Spinal cord (tissue), 10 donors: Measurements from ENCODE around the gene KCNQ5. TPM values are rescaled to one million over a fixed set of nuclear protein-coding genes. Genes with fewer than 3 reads are reported as not detected.

Source experiments
- DNase-seq, 6 donors: peaks; one replicate each; pipeline versions ENCODE4 v3.0.0 to v3.0.0-alpha.2; 2013 to 2015; ENCODE audit warnings: low spot score in 6 of 6, low read depth in 4 of 6
- H3K27ac ChIP-seq: one replicate; pipeline ENCODE4 v1.5.1; 2013; ENCODE audit warnings: low read depth, low read length, control low read depth
- H3K27me3 ChIP-seq: one replicate; pipeline ENCODE4 v1.6.1; 2013; ENCODE audit warnings: low read length; ENCODE audit not compliant: control insufficient read depth, insufficient read depth
- H3K36me3 ChIP-seq: one replicate; pipeline ENCODE4 v1.6.1; 2013; ENCODE audit warnings: low read length; ENCODE audit not compliant: control insufficient read depth, insufficient read depth
- H3K4me1 ChIP-seq: one replicate; pipeline ENCODE4 v1.6.1; 2013; ENCODE audit warnings: low read length; ENCODE audit not compliant: control insufficient read depth, insufficient read depth
- H3K4me3 ChIP-seq: one replicate; pipeline ENCODE4 v1.5.1; 2013; ENCODE audit warnings: low read depth, low read length, control low read depth
- H3K9me3 ChIP-seq: one replicate; pipeline ENCODE4 v1.6.1; 2013; ENCODE audit warnings: low read length; ENCODE audit not compliant: control insufficient read depth, insufficient read depth
- WGBS: methylation state at CpG from one replicate; pipeline ENCODE4 v1.1.5; 2013; ENCODE audit warnings: missing lambda C conversion rate; ENCODE audit not compliant: insufficient coverage; 5-methylcytosine and 5-hydroxymethylcytosine counted together
- polyA plus RNA-seq, 2 donors: library from polyadenylated mRNA; unstranded; fragments of 120-200 nt; gene quantifications; one replicate each; pipeline ENCODE4 v1.2.1, GENCODE V29; 2013; ENCODE audit not compliant: insufficient read length in 2 of 2
- total RNA-seq, 2 donors: library from RNA; depleted of rRNA in 1 of 2; stranded (reverse); fragments of 120-200 nt in 1 of 2; fragments of >200 nt in 1 of 2; gene quantifications; one replicate each; pipeline versions ENCODE4 v1.2.3 to v1.2.4, GENCODE V29; 2013 to 2014
- donor health status: healthy.

Gene KCNQ5
- total and polyA plus RNA-seq, 4 donors = 2.4 to 9.2 (median 6.5) TPM

- WGBS = no CpG with 5 or more reads among the region's 1 CpG
- no peak overlapping the region for H3K27ac ChIP-seq
- H3K4me1 ChIP-seq = no peaks in the 10 kb centered on the region
- no peak for DNase-seq
- no peaks in the 10 kb centered on the region for H3K36me3 ChIP-seq
- H3K9me3 ChIP-seq = no peaks in the 10 kb centered on the region
- H3K27me3 ChIP-seq = no peaks in the 10 kb centered on the region
- H3K4me3 ChIP-seq = no peak overlapping the region
These were observed 77.3 kb downstream of the KCNQ5 start for GRCh38 chr6:72699159-72699558.

GRCh38 chr6:72702421-72702820 lies 80.6 kb downstream of the KCNQ5 start:
- WGBS = 78% methylated on average over 3 of the region's 3 CpGs
- no peak for DNase-seq
- Histone ChIP-seq H3K4me3 (no peak overlapping the region), H3K27me3 (no peaks in the 10 kb centered on the region), H3K9me3 (no peaks in the 10 kb centered on the region), H3K36me3 (no peaks in the 10 kb centered on the region), H3K4me1 (no peaks in the 10 kb centered on the region), H3K27ac (no peak overlapping the region)

GRCh38 chr6:72703093-72703492 lies 81.2 kb downstream of the KCNQ5 start:
- H3K27ac ChIP-seq = no peak overlapping the region
- DNase-seq = no peak
- H3K9me3 ChIP-seq = no peaks in the 10 kb centered on the region
- no peaks in the 10 kb centered on the region for H3K4me1 ChIP-seq
- WGBS = 83% methylated on average over 1 of the region's 2 CpGs
- H3K27me3 ChIP-seq = no peaks in the 10 kb centered on the region
- H3K4me3 ChIP-seq = no peak overlapping the region
- no peaks in the 10 kb centered on the region for H3K36me3 ChIP-seq

- no peaks in the 10 kb centered on the region for H3K4me1 ChIP-seq
- DNase-seq = no peak
- no peak overlapping the region for H3K4me3 ChIP-seq
- 89% methylated on average over 1 of the region's 4 CpGs for WGBS
- no peak overlapping the region for H3K27ac ChIP-seq
- H3K9me3 ChIP-seq = no peaks in the 10 kb centered on the region
- no peaks in the 10 kb centered on the region for H3K27me3 ChIP-seq
- H3K36me3 ChIP-seq = no peaks in the 10 kb centered on the region
These were observed 83.1 kb downstream of the KCNQ5 start for GRCh38 chr6:72704979-72705378.

GRCh38 chr6:72709431-72709830 lies 87.6 kb downstream of the KCNQ5 start:
- no peaks in the 10 kb centered on the region for H3K4me1 ChIP-seq
- H3K27ac ChIP-seq = no peak overlapping the region
- DNase-seq = peak in 1 of 6 donors; percentile 15
- no peaks in the 10 kb centered on the region for H3K27me3 ChIP-seq
- no peak overlapping the region for H3K4me3 ChIP-seq
- no peaks in the 10 kb centered on the region for H3K9me3 ChIP-seq
- no CpG with 5 or more reads among the region's 1 CpG for WGBS
- H3K36me3 ChIP-seq = no peaks in the 10 kb centered on the region

GRCh38 chr6:72711731-72712130 lies 89.9 kb downstream of the KCNQ5 start:
- Histone ChIP-seq H3K27me3 (no peaks in the 10 kb centered on the region), H3K4me3 (no peak overlapping the region), H3K27ac (no peak overlapping the region), H3K9me3 (no peaks in the 10 kb centered on the region), H3K4me1 (no peaks in the 10 kb centered on the region), H3K36me3 (no peaks in the 10 kb centered on the region)
- WGBS = 100% methylated on average over 1 of the region's 1 CpG
- DNase-seq = peak in 1 of 6 donors; percentile 56

GRCh38 chr6:72712910-72713309 lies 91.0 kb downstream of the KCNQ5 start:
- H3K4me3 ChIP-seq = no peak overlapping the region
- WGBS = 67% methylated on average over 3 of the region's 6 CpGs
- no peaks in the 10 kb centered on the region for H3K27me3 ChIP-seq
- no peaks in the 10 kb centered on the region for H3K9me3 ChIP-seq
- no peak for DNase-seq
- no peak overlapping the region for H3K27ac ChIP-seq
- no peaks in the 10 kb centered on the region for H3K4me1 ChIP-seq
- no peaks in the 10 kb centered on the region for H3K36me3 ChIP-seq

GRCh38 chr6:72715119-72715518 lies 93.3 kb downstream of the KCNQ5 start:
- no peaks in the 10 kb centered on the region for H3K4me1 ChIP-seq
- H3K27me3 ChIP-seq = no peaks in the 10 kb centered on the region
- H3K9me3 ChIP-seq = no peaks in the 10 kb centered on the region
- no peaks in the 10 kb centered on the region for H3K36me3 ChIP-seq
- H3K4me3 ChIP-seq = no peak overlapping the region
- H3K27ac ChIP-seq = no peak overlapping the region
- 91% methylated on average over 3 of the region's 5 CpGs for WGBS
- no peak for DNase-seq

GRCh38 chr6:72716916-72717315 lies 95.1 kb downstream of the KCNQ5 start:
- no peaks in the 10 kb centered on the region for H3K9me3 ChIP-seq
- DNase-seq = no peak
- H3K36me3 ChIP-seq = no peaks in the 10 kb centered on the region
- no peaks in the 10 kb centered on the region for H3K4me1 ChIP-seq
- H3K27ac ChIP-seq = no peak overlapping the region
- H3K4me3 ChIP-seq = no peak overlapping the region
- no peaks in the 10 kb centered on the region for H3K27me3 ChIP-seq

GRCh38 chr6:72720464-72720863 lies 98.6 kb downstream of the KCNQ5 start:
- no CpG with 5 or more reads among the region's 2 CpGs for WGBS
- no peaks in the 10 kb centered on the region for H3K9me3 ChIP-seq
- H3K4me3 ChIP-seq = no peak overlapping the region
- DNase-seq = no peak
- no peaks in the 10 kb centered on the region for H3K27me3 ChIP-seq
- no peaks in the 10 kb centered on the region for H3K4me1 ChIP-seq
- no peaks in the 10 kb centered on the region for H3K36me3 ChIP-seq
- H3K27ac ChIP-seq = no peak overlapping the region
